GM21825 (cell line): Measurements from ENCODE around the gene ERCC1.
A peak's percentile ranks its signal among the peaks of the same experiment; 100 is the strongest.
"Not testable (repeated sequence)": the region's sequence is repeated elsewhere in the genome, so short reads cannot be mapped to it uniquely, and the experiment has no call there.

ENCODE experiments used
- ATAC-seq: cut with Tn5 transposase; IDR thresholded peaks from one replicate; pipeline ENCODE4 v1.9.1; 2021; ENCODE audit warnings: mild to moderate bottlenecking, moderate library complexity; ENCODE audit not compliant: unreplicated experiment

The ERCC1 gene

DNA sequence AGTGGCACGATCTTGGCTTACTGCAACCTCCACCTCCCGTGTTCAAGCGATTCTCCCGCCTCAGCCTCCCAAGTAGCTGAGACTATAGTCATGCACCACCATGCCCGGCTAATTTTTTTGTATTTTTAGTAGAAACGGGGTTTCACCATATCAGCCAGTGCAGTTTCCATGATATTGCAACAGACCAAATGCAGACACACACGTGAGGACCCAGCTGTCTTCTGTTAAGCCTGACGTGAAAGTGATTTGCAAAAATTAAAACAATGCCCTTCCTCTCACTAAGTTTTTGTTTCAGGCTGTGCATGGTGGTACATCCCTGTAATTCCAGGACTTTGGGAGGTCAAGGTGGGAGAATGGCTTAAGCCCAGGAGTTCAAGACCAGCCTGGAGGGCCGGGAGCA is 7.3 kb upstream of the ERCC1 start:
- ATAC-seq = not testable (repeated sequence)

DNA sequence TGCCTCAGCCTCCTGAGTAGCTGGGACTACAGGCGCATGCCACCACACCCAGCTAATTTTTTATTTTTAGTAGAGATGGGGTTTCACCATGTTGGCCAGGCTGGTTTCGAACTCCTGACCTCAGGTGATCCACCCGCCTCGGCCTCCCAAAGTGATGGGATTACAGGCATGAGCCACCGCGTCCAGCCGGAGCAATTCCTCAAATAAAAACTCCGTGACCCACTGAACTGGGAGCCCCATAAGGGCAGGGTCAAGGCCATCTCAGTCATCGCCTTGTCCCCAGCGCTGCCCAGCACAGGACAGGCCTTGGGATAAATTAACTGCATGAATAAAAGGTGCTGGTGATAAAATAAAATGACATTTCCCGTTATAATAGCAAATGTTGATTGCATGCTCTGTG is 6.2 kb upstream of the ERCC1 start:
- ATAC-seq = not testable (repeated sequence)

DNA sequence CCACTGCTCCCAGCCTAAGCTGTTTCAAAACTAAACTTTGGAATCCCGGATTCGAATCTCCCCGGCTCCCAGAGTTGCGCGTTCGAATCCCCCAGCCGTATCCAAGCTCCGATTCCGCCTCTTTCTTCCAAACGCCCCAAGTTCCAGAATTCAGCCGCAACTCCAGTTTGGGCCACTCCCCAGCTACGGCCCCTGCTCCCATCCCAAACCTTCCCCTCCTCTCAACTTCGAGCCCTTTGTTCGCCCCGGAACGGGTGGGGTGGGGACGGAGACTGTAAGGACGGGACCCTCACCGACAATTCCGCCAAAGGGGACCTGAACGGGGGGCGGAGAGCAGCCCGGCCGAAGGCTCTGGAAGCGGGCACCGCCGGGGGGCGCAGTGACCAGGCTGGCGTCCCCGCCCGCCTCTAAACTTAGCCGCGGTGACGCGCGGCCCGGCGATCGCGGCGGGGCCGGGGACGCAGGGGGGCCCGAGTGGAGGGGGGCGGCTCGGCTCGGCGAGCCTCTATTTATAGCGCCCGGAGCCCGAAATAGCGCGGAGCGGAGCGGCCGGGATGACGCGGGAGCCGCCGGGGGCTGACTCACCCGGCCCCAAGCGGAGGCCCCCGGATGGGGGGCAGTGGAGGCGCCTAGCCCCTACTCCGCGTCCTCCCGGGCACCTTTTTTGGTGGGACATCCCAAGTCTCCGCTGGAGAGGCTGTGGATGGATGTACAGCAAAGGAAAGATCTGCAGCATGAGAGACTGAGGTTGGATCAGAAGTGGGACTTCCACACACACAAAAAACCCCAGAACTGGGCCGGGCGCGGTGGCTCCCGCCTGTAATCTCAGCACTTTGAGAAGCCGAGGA is 4.9 kb upstream of the ERCC1 start:
- no peak for ATAC-seq

DNA sequence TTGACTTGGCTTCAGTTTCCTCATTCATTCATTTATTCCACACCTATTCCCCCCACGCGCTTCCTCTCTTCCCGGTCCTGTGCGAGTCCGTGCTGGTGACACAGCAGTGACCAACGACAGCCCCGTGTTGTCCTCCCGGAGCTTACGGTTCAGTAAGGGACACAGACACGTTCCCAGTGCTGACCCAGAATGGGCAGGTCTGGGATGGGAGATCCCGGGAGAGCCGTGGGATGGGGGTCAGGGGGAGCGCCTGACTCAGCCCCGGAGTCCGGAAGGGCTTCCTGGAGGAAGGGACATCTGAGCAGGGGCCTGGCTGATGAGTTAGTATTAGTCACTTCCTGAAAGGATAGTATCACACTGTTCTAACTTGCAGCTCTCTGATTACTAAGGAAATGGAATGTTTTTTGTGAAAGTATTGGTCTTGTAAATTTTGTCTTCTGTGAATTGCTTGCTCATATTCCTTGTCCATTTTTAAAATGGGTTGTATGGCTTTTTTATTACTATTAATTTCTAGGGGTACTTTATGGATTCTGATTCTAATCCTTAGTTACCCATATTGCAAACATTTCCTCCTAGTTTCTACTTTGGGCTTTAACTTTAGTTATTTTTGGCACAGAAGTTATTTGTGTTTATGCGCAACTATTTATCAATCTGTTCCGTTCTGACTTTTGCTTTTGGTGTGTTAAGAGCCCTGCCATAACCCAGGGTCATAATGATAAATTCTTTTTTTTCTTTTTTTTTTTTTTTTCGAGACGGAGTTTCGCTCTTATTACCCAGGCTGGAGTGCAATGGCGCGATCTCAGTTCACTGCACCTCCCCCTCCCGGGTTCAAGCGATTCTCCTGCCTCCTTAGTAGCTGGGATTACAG is 708 bp upstream of the ERCC1 start:
- peak; percentile 13 for ATAC-seq

DNA sequence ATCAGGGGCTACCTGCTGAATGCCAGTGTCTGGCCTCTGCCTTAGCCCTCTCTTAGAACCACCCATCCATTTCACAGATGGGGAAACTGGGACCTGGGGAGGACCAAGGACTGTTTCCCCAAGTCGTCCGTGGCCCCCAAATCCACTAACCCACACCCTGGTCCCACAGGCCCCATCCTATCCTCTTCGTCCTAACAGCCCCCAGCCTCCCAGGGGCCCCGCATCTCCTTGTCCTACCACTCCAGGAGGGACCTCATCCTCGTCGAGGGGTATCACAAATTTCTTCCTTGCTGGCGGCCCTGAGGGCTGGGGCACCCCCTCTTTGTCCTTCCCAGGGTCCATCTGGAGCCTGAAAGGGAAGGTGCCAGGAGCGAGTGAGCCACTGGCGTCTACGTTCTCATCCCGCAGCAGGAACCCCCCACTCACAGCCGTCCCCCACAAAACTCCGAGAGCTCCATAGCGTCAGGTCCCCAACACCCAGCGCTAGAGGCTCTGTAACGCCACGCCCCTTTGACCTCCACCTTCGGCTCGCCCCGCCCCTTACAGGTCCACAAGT is 606 bp downstream of the ERCC1 start:
- ATAC-seq = no peak

DNA sequence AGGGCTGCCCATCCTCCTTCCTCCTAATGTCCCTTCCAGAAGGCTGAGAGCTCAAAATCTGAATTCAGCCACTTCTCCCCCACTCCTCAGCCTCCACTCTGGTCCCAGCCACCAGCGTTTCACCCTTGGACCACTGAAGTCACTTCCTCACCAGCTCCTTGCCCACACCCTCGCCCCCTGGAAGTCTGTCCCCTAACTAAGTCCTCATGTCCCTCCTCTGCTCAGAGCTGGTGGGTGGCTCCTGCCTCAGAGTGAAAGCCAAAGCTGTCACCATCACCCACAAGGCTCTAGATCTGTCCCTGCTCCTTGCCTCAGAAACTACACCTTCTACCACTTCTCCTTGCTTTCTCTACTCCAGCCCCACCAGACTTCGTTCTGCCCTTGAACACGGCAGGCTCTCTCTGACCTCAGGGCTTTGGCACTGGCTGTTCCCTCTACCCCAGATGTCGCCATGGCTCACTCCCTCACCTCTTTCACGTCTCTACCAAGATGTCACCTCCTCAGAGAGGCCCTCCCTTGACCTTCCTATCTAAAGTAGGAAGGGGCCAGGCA is 1.7 kb downstream of the ERCC1 start:
- ATAC-seq = no peak

DNA sequence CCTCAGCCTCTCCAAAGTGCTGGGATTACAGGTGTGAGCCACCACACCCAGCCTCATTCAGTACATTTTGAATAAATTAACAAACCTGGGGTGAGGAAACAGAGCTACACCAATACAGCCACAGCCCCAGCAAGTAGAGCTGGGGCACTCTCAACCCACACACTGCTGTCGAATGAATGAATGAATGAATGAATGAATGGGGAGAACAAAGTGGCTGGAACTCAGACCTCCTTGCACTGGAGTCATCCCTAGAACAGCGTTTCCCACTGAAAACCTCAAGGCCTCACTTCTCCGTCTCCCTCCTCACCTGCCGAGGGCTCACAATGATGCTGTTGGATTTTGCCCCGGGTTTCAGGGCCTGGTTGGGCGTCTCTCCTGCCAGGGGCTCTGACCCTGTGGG is 2.8 kb downstream of the ERCC1 start:
- no peak for ATAC-seq

DNA sequence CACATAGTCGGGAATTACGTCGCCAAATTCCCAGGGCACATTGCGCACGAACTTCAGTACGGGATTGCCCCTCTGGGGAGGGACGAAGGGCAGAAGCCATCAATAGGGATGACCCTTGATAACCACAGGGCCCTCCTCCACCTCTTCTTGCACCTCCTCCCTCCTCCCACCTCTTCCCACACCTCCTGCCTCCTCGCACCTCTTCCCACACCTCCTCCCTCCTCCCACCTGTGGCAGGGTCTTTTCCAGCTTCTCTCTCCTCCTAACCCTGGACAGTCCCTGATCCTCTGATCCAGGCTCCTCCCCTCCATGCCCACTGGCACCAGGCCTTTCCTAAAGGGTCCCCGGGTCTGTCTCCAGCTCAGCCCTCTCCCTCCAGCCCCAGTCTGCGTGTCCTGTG is 3.4 kb downstream of the ERCC1 start:
- ATAC-seq = no peak

DNA sequence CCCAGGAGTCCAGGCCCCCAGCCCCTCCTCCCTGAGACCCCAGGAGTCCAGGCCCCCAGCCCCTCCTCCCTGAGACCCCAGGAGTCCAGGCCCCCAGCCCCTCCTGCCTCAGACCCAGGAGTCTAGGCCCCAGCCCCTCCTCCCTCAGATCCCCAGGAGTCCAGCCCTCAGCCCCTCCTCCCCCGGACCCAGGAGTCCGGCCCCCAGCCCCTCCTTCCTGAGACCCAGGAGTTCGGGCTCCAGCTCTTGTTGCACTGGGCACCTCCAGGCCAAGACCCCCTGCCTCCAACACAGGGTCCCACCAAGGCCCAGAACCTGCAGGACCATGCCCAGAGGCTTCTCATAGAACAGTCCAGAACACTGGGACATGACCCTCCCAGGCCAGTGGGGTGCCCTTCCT is 3.8 kb downstream of the ERCC1 start:
- ATAC-seq = no peak

DNA sequence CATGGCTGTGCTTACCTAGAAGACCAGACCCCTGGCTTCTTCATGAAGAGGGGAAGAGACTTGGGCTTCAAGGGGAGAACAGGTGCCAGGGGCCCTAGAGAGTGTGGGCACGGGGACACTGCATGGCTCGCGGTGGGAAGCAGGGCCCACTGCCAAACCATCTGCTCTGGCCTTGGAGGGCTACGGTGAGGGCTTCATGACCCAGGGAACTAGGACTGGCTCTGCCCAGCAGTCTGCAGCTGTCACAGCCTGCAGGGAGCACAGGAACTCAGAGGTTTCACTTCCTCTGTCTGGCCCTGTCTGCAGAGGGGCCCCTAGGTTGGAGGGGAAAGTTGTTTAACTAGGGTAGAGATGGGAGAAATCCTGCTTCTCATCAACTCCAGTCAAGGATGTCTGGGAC is 4.3 kb downstream of the ERCC1 start:
- ATAC-seq = peak; percentile 44

DNA sequence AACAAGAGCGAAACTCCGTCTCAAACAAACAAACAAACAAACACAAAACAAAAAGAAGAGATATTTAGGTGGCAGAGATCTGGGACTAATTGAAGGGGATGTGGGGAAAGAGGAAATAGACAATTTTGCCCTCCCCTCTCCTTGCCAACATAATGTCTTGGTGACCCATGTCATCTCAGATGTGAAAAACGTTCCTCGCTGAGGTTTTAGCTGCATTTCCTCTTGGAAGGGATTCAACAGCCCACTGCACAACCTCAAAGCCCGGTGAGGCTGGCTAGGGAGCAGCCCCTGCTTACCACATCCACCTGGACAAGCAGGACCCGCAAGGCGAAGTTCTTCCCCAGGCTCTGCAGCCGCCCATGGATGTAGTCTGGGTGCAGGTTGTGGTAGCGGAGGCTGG is 4.9 kb downstream of the ERCC1 start:
- no peak for ATAC-seq

DNA sequence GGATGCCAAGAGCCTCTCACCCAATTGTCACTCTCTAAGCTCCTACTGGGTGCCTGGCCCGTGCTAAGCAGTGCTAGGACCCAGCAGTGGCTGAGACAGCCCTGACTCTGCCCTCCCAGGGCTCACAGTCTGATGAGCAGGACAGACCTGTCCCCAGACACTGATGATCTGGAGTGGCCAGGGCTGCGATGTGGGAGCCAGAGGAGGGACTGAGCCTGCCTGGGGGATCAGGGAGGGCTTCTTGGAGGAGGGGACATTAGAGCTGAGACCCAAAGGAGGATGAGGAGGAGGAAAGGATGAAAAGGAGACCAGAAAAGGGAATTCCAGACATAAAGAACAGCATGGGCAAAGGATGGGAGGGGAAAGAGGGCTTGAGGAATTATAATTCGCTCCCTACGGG is 6.6 kb downstream of the ERCC1 start:
- no peak for ATAC-seq

DNA sequence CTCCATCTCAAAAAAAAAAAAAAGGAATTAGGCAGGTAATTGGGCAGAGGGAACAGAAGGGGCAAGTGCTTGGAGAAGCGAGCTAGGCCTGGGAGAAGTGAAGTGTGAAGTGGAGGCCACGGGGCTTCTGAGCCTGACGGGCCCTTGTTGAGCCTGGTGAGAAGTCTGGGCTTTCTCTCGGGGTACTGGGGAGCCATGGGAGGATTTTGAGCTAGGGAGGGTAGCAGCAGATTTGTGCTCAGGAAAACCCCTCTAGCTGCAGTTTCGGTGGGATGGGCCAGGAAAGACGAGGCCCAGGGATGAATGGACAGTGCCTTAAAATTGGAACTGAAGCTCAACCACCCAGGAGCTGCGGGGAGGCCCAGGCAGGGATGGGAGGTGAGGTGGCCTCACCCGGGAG is 9.2 kb downstream of the ERCC1 start:
- ATAC-seq = no peak

DNA sequence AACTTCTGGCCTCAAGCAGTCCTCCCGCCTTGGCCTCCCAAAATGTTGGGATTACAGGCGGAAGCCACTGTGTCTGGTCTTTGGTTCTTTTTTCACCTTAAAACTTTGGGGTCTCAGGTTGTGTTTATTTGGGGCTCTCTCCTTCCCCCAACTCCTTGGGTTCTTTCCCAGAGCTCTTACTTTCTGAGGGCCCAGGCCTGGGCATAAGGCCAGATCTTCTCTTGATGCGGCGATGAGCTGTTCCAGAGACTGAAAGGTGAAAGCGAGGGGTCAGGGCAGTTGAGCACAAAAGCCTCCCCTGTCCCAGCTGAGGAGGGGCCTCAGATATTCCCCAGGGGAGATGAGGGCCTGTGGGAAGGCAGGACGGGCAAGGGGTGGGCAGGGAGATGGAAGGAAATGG is 10.2 kb downstream of the ERCC1 start:
- ATAC-seq = no peak

DNA sequence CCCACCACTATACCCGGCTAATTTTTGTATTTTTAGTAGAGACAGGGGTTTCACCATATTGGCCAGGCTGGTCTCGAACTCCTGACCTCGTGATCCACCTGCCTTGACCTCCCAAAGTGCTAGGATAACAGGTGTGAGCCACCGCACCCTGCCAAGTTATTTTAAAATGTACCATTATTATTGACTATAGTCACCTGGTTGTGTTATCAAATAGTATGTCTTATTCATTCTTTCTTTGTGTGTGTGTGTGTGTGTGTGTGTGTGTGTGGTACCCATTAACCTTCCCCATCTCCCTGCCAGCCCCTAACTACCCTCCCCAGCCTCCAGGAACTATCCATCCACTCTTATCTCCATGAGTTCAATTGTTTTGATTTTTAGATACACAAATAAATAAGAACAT is 13.4 kb downstream of the ERCC1 start:
- ATAC-seq = not testable (repeated sequence)

DNA sequence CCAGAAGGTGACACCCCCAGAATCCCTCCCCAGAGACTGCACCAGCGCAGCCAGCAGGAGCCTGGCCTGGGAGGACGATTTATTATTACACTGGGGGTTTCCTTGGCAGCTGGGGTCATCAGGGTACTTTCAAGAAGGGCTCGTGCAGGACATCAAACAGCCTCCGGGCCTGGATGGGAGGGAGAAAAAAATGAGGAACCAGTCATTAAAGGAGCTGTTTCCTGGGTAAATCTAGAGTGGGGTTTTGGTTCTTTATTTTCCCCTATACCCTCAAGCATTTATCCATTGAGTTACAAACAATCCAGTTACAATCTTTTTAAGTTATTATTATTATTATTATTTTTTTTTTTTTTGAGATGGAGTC is 14.2 kb downstream of the ERCC1 start:
- ATAC-seq = no peak

DNA sequence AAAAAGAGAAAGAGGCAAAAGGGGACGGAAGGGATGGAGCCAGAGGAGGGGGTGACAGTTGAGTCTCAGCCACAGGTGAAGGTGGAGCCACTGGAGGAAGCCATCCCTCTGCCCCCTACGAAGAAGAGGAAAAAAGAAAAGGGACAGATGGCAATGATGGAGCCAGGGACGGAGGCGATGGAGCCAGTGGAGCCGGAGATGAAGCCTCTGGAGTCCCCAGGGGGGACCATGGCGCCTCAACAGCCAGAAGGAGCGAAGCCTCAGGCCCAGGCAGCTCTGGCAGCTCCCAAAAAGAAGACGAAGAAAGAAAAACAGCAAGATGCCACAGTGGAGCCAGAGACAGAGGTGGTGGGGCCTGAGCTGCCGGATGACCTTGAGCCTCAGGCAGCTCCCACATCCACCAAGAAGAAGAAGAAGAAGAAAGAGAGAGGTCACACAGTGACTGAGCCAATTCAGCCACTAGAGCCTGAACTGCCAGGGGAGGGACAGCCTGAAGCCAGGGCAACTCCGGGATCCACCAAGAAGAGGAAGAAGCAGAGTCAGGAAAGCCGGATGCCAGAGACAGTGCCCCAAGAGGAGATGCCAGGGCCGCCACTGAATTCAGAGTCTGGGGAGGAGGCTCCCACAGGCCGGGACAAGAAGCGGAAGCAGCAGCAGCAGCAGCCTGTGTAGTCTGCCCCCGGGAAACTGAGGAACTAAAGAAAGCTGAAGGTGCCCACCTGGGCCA is 14.7 kb downstream of the ERCC1 start:
- ATAC-seq = no peak

DNA sequence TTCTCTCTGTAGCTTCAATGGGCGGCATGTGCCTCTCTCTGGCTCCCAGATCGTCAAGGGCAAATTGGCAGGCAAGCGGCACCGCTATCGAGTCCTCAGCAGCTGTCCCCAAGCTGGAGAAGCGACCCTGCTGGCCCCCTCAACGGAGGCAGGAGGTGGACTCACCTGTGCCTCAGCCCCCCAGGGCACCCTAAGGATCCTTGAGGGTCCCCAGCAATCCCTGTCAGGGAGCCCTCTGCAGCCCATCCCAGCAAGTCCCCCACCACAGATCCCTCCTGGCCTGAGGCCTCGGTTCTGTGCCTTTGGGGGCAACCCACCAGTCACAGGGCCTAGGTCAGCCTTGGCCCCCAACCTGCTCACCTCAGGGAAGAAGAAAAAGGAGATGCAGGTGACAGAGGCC is 15.6 kb downstream of the ERCC1 start:
- no peak for ATAC-seq

DNA sequence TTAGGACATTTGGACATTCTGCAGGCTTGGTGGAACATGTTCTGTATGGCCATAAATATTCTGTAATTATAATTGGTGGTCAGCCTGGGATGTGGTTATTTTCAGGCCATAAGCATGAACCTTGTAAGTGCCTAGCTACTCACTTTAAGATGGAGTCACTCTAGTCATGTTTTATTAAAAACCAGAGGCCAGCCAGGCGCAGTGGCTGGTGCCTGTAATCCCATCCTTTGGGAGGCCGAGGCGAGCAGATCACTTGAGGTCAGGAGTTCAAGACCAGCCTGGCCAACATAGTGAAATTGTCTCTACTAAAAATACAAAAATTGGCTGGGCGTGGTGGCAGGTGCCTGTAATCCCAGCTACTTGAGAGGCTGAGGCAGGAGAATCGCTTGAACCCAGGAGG is 16.1 kb downstream of the ERCC1 start:
- ATAC-seq = not testable (repeated sequence)

DNA sequence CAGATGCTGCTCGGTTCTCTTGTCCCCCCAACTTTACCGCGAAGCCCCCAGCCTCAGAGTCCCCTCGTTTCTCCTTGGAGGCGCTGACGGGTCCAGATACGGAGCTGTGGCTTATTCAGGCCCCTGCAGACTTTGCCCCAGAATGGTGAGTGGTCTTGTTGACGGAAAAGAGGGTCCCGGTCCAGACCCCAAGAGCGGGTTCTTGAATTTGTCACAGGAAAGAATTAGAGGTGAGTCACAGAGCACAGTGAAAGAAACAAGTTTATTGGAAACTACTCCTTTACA is 16.7 kb downstream of the ERCC1 start:
- no peak for ATAC-seq
